ENCODE results near the gene LGR6.

DNA sequence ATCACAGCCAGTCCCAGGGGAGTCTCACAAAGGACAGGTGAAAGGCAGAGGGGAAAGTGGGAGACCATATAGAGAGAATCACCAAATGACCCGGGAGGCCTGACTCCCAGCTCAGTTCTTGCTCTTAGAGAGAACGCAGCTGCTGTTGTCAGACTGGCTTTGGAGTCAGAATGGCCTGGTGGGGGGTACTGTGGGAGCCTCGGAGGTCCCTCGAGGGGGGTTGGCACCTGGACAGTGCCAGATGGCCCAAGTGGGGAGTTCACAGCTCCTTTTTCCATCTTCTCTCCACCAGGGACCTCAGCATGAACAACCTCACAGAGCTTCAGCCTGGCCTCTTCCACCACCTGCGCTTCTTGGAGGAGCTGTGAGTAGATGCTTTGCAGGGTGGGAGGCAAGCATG, 31.5 kb downstream of the LGR6 start:
- TF ChIP-seq CHD2 (IDR thresholded peaks at IDR 0.05; ENCODE audit: borderline replicate concordance, low read depth, low read length) (no peak), RAD21 (IDR thresholded peaks at IDR 0.05; ENCODE audit: insufficient read depth, low read depth, low read length) (no peak), RBBP5 (conservative IDR thresholded peaks at IDR 0.05) (no peak), ZNF274 (IDR thresholded peaks at IDR 0.05; ENCODE audit: insufficient read depth, insufficient read length) (no peak), HDAC6 (IDR thresholded peaks at IDR 0.05; ENCODE audit: unreplicated experiment) (no peak)
